HepG2 (cell line): ENCODE data around the gene GCNT3. TPM values are rescaled to one million over a fixed set of nuclear protein-coding genes. Genes with fewer than 3 reads are reported as not detected.

ENCODE experiments used
- KLF16 ChIP-seq, 2 experiments: sonication (generic) in 1 of 2; formaldehyde crosslinking in 1 of 2; IDR thresholded peaks; 2 replicates each; pipeline versions ENCODE4 v1.6.1 to v1.8.0; 2016 to 2023; ENCODE audit warnings: missing genetic modification reagents in 2 of 2, missing compliant biosample characterization in 1 of 2
- KMT2A ChIP-seq: sonication (generic); formaldehyde crosslinking; IDR thresholded peaks from 2 replicates; pipeline ENCODE4 v1.4.0; 2020; ENCODE audit warnings: missing genetic modification reagents
- NR1H2 ChIP-seq: sonication (generic); formaldehyde crosslinking; IDR thresholded peaks from 2 replicates; pipeline ENCODE4 v1.8.1; 2022; ENCODE audit warnings: low read depth, missing genetic modification reagents, borderline replicate concordance
- PHF5A ChIP-seq: IDR thresholded peaks from one replicate; pipeline ENCODE4 v1.6.1; 2018; ENCODE audit warnings: low read depth, missing genetic modification reagents; ENCODE audit not compliant: unreplicated experiment
- TBX2 ChIP-seq: sonication (generic); formaldehyde crosslinking; IDR thresholded peaks from 2 replicates; pipeline ENCODE4 v1.5.0; 2020; ENCODE audit warnings: missing genetic modification reagents, mild to moderate bottlenecking, borderline replicate concordance
- ZBTB7B ChIP-seq: sonication (generic); formaldehyde crosslinking; IDR thresholded peaks from 2 replicates; pipeline ENCODE4 v1.4.0; 2020; ENCODE audit warnings: missing genetic modification reagents
- ZNF839 ChIP-seq: sonication (generic); formaldehyde crosslinking; IDR thresholded peaks from 2 replicates; pipeline ENCODE4 v1.4.0; 2020; ENCODE audit warnings: missing genetic modification reagents, mild to moderate bottlenecking, borderline replicate concordance
- polyA plus RNA-seq, 8 experiments: library from polyadenylated mRNA; depleted of rRNA in 3 of 8; stranded (reverse) in 7 of 8; unstranded in 1 of 8; fragments of >200 nt; fragmentation: Illumina TruSeq in 4 of 8; extraction: Trizol in 4 of 8; gene quantifications; 2 replicates each; pipeline versions ENCODE4 v1.2.1 to v1.2.3, GENCODE V29; 2011 to 2016; ENCODE audit warnings: low read depth in 4 of 8, missing spikeins in 1 of 8, mixed read lengths in 1 of 8; ENCODE audit not compliant: insufficient read depth in 1 of 8
- total RNA-seq, 5 experiments: library from RNA; depleted of rRNA; stranded (reverse); fragments of >200 nt; fragmentation: Illumina TruSeq; extraction: Trizol; gene quantifications; 2 replicates each; pipeline ENCODE4 v1.2.3, GENCODE V29; 2016; ENCODE audit warnings: low read depth in 1 of 5
- TF ChIP-seq, protein P1 (sequence below): sonication (generic); formaldehyde crosslinking; IDR thresholded peaks from one replicate; pipeline ENCODE4 v1.5.1; 2020; ENCODE audit warnings: mild to moderate bottlenecking, missing genetic modification reagents; ENCODE audit errors: not compliant biosample characterization
- TF ChIP-seq, protein P2 (sequence below): sonication (generic); formaldehyde crosslinking; IDR thresholded peaks from 2 replicates; pipeline ENCODE4 v1.4.0; 2020; ENCODE audit warnings: missing genetic modification reagents
- TF ChIP-seq, protein P3 (sequence below): IDR thresholded peaks from 2 replicates; pipeline ENCODE4 v1.6.1; 2016

The GCNT3 gene
- total and polyA plus RNA-seq, 2 of the 13 experiments (the other 11 are each of a cell fraction or from before 2014, with no cell fraction given): 6.8 to 9.8 TPM

DNA sequence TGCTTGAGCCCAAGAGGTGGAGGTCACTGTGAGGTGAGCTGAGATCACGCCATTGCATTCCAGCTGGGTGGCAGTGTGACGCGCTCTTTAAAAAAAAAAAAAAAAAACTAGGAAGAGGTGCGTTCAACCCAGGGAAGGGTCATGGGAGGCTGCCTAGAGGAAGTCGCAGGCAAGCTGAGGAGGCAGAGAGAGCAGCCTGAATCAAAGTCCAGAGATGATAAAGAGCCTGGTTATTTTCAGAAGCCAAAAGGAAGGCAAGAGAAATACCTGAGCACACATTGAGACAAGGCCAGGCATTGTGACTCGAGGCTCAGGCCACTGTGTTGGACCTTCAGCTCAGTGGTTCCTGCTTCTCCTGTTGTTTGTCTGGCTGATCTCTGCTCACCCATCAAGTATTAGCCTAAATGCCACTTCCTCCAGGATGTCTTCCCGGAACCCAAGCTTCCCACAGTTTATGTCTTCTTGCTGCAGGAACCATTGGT is 16.1 kb upstream of the GCNT3 start (continued):
- TF ChIP-seq, protein P1, sequence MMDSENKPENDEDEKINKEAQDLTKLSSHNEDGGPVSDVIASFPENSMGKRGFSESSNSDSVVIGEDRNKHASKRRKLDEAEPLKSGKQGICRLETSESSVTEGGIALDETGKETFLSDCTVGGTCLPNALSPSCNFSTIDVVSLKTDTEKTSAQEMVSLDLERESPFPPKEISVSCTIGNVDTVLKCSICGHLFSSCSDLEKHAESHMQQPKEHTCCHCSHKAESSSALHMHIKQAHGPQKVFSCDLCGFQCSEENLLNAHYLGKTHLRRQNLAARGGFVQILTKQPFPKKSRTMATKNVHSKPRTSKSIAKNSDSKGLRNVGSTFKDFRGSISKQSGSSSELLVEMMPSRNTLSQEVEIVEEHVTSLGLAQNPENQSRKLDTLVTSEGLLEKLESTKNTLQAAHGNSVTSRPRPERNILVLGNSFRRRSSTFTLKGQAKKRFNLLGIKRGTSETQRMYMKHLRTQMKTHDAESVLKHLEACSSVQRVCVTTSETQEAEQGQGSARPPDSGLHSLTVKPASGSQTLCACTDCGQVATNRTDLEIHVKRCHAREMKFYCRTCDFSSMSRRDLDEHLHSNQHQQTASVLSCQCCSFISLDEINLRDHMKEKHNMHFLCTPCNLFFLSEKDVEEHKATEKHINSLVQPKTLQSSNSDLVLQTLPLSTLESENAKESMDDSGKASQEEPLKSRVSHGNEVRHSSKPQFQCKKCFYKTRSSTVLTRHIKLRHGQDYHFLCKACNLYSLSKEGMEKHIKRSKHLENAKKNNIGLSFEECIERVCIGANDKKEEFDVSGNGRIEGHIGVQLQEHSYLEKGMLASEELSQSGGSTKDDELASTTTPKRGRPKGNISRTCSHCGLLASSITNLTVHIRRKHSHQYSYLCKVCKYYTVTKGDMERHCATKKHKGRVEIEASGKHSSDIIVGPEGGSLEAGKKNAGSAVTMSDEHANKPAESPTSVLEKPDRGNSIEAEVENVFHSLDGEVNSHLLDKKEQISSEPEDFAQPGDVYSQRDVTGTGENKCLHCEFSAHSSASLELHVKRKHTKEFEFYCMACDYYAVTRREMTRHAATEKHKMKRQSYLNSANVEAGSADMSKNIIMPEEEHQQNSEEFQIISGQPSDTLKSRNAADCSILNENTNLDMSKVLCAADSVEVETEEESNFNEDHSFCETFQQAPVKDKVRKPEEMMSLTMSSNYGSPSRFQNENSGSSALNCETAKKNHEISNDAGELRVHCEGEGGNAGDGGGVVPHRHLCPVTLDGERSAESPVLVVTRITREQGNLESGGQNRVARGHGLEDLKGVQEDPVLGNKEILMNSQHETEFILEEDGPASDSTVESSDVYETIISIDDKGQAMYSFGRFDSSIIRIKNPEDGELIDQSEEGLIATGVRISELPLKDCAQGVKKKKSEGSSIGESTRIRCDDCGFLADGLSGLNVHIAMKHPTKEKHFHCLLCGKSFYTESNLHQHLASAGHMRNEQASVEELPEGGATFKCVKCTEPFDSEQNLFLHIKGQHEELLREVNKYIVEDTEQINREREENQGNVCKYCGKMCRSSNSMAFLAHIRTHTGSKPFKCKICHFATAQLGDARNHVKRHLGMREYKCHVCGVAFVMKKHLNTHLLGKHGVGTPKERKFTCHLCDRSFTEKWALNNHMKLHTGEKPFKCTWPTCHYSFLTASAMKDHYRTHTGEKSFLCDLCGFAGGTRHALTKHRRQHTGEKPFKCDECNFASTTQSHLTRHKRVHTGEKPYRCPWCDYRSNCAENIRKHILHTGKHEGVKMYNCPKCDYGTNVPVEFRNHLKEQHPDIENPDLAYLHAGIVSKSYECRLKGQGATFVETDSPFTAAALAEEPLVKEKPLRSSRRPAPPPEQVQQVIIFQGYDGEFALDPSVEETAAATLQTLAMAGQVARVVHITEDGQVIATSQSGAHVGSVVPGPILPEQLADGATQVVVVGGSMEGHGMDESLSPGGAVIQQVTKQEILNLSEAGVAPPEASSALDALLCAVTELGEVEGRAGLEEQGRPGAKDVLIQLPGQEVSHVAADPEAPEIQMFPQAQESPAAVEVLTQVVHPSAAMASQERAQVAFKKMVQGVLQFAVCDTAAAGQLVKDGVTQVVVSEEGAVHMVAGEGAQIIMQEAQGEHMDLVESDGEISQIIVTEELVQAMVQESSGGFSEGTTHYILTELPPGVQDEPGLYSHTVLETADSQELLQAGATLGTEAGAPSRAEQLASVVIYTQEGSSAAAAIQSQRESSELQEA: no peak
- TF ChIP-seq ZNF839: no peak
- TF ChIP-seq TBX2 (CRISPR knock-in tag): no peak
- TF ChIP-seq KMT2A (CRISPR knock-in tag): no peak
- no peak for TF ChIP-seq NR1H2 (CRISPR knock-in tag)
- no peak for TF ChIP-seq KLF16 (CRISPR knock-in tag; IDR thresholded peaks at IDR 0.05)
- TF ChIP-seq, protein P2, sequence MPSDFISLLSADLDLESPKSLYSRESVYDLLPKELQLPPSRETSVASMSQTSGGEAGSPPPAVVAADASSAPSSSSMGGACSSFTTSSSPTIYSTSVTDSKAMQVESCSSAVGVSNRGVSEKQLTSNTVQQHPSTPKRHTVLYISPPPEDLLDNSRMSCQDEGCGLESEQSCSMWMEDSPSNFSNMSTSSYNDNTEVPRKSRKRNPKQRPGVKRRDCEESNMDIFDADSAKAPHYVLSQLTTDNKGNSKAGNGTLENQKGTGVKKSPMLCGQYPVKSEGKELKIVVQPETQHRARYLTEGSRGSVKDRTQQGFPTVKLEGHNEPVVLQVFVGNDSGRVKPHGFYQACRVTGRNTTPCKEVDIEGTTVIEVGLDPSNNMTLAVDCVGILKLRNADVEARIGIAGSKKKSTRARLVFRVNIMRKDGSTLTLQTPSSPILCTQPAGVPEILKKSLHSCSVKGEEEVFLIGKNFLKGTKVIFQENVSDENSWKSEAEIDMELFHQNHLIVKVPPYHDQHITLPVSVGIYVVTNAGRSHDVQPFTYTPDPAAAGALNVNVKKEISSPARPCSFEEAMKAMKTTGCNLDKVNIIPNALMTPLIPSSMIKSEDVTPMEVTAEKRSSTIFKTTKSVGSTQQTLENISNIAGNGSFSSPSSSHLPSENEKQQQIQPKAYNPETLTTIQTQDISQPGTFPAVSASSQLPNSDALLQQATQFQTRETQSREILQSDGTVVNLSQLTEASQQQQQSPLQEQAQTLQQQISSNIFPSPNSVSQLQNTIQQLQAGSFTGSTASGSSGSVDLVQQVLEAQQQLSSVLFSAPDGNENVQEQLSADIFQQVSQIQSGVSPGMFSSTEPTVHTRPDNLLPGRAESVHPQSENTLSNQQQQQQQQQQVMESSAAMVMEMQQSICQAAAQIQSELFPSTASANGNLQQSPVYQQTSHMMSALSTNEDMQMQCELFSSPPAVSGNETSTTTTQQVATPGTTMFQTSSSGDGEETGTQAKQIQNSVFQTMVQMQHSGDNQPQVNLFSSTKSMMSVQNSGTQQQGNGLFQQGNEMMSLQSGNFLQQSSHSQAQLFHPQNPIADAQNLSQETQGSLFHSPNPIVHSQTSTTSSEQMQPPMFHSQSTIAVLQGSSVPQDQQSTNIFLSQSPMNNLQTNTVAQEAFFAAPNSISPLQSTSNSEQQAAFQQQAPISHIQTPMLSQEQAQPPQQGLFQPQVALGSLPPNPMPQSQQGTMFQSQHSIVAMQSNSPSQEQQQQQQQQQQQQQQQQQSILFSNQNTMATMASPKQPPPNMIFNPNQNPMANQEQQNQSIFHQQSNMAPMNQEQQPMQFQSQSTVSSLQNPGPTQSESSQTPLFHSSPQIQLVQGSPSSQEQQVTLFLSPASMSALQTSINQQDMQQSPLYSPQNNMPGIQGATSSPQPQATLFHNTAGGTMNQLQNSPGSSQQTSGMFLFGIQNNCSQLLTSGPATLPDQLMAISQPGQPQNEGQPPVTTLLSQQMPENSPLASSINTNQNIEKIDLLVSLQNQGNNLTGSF: no peak
- no peak for TF ChIP-seq ZBTB7B (CRISPR knock-in tag)
- TF ChIP-seq, protein P3, sequence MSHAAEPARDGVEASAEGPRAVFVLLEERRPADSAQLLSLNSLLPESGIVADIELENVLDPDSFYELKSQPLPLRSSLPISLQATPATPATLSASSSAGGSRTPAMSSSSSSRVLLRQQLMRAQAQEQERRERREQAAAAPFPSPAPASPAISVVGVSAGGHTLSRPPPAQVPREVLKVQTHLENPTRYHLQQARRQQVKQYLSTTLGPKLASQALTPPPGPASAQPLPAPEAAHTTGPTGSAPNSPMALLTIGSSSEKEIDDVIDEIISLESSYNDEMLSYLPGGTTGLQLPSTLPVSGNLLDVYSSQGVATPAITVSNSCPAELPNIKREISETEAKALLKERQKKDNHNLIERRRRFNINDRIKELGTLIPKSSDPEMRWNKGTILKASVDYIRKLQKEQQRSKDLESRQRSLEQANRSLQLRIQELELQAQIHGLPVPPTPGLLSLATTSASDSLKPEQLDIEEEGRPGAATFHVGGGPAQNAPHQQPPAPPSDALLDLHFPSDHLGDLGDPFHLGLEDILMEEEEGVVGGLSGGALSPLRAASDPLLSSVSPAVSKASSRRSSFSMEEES (CRISPR knock-in tag): no peak
- TF ChIP-seq PHF5A (CRISPR knock-in tag): no peak
